IMR-90 (cell line): ENCODE measurements around the gene DCANP1. TPM values are rescaled to one million over a fixed set of nuclear protein-coding genes. Genes with fewer than 3 reads are reported as not detected.

ENCODE experiments used
- polyA plus RNA-seq, 3 experiments: library from polyadenylated mRNA; depleted of rRNA; stranded (reverse); fragments of >200 nt; gene quantifications; 2 replicates each; pipeline ENCODE4 v1.2.3, GENCODE V29; 2012; ENCODE audit warnings: low replicate concordance in 1 of 3
- total RNA-seq: library from RNA; depleted of rRNA; stranded (reverse); fragments of >200 nt; gene quantifications from 2 replicates; pipeline ENCODE4 v1.2.3, GENCODE V29; 2012
- TF ChIP-seq, protein P1 (sequence below): fragments of 150-350 bp; IDR thresholded peaks from 2 replicates; pipeline ENCODE4 v1.6.1; 2016; ENCODE audit warnings: low read depth, mild to moderate bottlenecking, low read length, moderate library complexity, borderline replicate concordance

Gene DCANP1
- total and polyA plus RNA-seq, 2 of the 4 experiments (the other 2 are of a cell fraction) = not detected

DNA sequence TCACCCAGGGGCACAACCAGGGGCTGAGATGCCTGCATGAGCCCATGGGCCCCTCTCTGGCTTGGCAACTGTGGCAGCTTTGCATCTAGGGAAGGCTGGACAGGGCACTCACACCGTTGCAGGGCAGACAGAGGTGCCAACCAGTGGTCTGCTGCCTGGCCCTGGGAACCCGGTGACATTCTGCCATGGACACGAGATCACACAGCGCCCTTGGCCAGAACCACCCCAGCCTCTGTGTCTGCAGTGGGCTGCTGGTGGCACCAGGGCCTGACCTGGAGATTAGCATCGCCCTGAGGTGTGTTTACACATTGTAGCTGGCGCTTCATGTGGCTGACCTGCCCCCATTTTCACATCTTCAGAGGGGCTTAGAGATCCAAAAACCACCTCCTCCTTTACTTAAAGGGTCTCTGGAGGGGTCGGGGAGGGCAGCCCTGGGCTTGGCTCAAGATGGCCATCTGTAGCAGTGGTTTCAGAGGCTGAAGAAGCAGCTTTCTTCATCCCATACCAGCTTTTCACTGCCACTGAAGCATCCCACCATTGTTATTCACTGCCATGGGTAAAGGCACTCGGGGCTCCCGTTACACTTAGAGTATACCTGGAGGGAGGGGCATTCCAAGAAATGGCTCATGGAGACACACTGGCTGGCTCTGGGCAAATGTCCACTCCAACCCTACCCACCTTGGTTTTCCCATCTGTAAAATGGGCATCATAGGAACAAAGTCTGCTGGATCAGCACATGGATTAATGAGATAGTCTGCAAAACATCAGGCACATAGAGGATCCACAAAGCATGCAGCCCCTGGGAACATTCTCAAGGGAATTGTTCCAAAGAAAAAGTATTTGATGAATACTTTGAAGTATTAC is 11.4 kb downstream of the DCANP1 start (continued):
- TF ChIP-seq, protein P1, sequence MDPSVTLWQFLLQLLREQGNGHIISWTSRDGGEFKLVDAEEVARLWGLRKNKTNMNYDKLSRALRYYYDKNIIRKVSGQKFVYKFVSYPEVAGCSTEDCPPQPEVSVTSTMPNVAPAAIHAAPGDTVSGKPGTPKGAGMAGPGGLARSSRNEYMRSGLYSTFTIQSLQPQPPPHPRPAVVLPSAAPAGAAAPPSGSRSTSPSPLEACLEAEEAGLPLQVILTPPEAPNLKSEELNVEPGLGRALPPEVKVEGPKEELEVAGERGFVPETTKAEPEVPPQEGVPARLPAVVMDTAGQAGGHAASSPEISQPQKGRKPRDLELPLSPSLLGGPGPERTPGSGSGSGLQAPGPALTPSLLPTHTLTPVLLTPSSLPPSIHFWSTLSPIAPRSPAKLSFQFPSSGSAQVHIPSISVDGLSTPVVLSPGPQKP = no peak
